GM10248 (cell line): ENCODE results near the gene CACNA1I.

Source experiments
- CTCF ChIA-PET: fragments of 300-600 bp; sonication (Branson Sonifier 250); formaldehyde crosslinking; extraction: SDS; loops from one replicate; lab custom pipeline; 2021; ENCODE audit warnings: antibody characterized with exemption; lab: Yijun Ruan, JAX
- POLR2A ChIA-PET: fragments of 350-650 bp; sonication (Branson Sonifier 250); formaldehyde crosslinking; extraction: SDS; loops from one replicate; lab custom pipeline; 2020; ENCODE audit warnings: antibody characterized with exemption; lab: Yijun Ruan, JAX
- DNase-seq: peaks from one replicate; pipeline ENCODE4 v3.0.0; 2012; ENCODE audit errors: extremely low spot score
- TF ChIP-seq, protein P1 (sequence below): IDR thresholded peaks from 2 replicates; pipeline ENCODE4 v1.5.1; 2012; ENCODE audit warnings: mild to moderate bottlenecking, low read depth; ENCODE audit errors: extremely low read depth, missing control alignments, control extremely low read depth

Gene CACNA1I

DNA sequence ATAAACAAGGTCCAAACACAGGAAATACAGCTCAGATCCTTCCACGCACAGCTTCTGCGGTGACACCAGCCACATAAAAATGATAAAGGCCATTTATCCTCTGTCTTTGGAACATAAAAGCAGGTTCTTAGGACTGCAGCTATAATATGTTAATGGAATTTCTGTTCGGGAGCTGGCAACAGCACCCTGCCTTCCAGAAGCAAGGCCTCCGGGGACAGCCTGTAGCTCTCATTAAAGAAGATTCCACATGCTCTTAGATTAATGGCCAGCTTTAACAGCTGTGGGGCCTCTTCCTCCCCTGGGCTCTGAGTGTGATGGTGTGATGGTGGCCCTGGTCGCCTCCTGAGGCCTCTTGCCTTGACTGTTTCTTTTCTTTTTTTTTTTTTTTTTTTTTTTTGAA, 137.3 kb downstream of the CACNA1I start:
- POLR2A ChIA-PET: no interaction called here
- CTCF ChIA-PET: no interaction called here
- no peak for DNase-seq
- TF ChIP-seq, protein P1, sequence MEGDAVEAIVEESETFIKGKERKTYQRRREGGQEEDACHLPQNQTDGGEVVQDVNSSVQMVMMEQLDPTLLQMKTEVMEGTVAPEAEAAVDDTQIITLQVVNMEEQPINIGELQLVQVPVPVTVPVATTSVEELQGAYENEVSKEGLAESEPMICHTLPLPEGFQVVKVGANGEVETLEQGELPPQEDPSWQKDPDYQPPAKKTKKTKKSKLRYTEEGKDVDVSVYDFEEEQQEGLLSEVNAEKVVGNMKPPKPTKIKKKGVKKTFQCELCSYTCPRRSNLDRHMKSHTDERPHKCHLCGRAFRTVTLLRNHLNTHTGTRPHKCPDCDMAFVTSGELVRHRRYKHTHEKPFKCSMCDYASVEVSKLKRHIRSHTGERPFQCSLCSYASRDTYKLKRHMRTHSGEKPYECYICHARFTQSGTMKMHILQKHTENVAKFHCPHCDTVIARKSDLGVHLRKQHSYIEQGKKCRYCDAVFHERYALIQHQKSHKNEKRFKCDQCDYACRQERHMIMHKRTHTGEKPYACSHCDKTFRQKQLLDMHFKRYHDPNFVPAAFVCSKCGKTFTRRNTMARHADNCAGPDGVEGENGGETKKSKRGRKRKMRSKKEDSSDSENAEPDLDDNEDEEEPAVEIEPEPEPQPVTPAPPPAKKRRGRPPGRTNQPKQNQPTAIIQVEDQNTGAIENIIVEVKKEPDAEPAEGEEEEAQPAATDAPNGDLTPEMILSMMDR: no peak

DNA sequence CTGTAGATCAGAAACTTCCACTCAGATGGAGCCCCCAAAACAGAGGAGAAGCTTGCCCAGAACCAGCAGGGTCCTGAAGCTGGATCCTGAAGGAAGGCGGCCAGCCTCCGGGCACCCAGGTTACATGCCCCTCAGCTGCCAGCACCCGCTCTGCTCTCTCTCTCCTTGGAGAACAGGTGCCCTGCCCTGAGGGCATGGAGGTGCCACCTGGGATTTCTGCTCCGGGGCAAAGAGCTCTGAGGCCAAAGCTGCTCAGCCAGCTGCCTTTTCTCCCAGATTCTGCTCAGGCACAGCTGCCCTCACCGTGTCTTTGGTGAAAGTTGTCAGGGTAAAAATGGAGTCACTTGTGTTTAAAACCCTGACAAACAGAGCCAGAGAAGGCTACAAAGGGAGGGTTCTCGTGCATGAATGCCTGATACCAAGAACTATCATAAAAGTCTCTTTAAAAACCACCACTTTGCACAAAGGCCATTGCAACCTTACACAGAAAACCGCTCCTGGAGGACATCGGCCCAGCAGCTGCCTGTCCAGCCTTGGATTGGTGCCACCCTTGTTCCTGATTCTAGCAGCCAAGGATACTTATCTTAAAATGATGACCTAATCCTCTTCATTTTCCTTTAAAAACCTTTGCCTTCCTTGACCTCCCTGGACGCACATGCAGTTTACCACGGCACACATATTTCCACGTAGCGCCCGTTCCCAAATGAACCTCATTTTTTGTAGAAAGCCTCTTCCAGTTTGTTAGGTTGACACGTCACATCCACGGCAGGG, 140.0 kb downstream of the CACNA1I start:
- no peak for DNase-seq
- CTCF ChIA-PET: interaction anchor here (0.9 kb wide), 1 partner anchor 152 kb away, joined by 3 read pairs; no protein-coding TSS in a partner anchor

DNA sequence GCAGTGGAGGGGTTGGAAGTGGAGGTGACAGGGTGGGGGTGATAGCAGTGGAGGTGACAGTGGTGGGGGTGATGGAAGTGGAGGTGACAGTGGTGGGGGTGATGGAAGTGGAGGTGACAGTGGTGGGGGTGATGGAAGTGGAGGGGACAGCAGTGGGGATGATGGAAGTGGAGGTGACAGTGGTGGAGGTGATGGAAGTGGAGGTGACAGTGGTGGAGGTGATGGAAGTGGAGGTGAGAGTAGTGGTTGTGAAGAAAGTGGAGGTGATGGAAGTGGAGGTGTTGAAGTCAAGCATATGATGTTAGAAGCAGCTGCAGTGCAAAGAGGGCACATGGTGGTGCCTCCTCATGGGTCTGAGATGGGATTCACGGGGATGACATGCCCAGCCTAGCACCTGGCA, 141.5 kb downstream of the CACNA1I start:
- TF ChIP-seq, protein P1: no peak
- POLR2A ChIA-PET: no interaction called here
- no peak for DNase-seq
- CTCF ChIA-PET: no interaction called here

More for the DNA sequence above, 140.0 kb downstream of the CACNA1I start:
- POLR2A ChIA-PET: no interaction called here
- TF ChIP-seq, protein P1: no peak

DNA sequence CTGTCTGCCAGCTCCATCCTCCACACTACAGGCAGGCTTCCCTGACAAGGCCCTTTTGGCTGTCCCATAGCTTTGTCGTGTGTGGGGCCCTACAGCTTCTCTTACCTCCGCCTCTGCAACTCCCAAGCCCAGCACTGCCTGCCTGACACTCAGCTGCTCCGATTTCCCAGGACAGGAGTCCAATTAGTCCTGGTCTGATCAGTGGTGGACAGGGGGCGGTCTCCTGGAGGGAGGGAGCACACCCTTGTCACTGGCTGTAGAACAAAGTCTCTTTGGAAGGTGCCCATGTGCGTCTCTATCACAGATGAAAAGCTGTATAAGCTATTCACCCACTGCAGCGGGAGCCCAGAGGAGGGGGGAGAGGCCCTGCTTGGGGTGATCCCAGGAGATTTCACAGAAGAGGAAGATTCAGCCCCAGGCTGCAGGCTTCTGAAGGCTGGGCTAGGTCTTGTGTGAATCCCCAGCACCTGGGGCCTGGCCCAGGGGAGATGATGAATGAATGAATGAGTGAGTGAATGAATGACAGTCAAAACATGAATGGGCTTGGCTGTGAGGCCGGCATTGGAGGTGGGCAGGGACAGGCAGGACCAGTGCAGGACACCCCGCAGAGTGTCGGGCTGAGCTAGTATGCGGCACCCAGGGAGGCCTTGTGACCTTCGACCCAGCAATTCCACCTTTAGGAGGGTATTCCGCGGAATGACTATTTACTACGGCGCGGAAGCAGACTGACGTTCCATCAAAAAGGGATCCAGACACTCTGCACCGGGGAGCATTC, 142.4 kb downstream of the CACNA1I start:
- TF ChIP-seq, protein P1: no peak
- DNase-seq: no peak
- ChIA-PET CTCF (no interaction called here), POLR2A (no interaction called here)

DNA sequence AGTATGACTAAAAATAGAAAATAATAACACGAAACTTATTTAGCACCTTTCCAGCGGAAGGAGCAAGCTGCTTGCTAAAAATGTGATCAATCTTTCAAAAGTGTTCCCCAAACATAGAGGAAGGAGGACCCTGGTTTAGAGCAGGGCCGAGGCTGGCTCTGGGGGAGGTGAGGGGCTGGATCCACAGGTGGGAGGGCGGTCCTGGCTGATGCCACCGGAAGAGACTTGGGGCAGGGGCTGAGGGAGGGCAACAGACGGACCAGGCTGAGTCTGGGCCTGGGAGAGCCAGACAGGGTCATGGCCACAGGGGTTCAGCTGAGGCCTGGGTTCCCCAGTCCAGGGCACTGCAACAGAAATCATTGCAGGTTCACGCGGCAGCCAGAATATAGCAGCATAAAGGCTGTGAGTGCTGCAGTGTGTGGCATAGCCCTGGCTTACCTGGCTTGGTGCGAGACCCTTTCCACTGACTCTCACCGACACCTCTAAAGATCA, 143.3 kb downstream of the CACNA1I start:
- no peak for DNase-seq
- POLR2A ChIA-PET: no interaction called here
- TF ChIP-seq, protein P1: no peak
- CTCF ChIA-PET: no interaction called here

DNA sequence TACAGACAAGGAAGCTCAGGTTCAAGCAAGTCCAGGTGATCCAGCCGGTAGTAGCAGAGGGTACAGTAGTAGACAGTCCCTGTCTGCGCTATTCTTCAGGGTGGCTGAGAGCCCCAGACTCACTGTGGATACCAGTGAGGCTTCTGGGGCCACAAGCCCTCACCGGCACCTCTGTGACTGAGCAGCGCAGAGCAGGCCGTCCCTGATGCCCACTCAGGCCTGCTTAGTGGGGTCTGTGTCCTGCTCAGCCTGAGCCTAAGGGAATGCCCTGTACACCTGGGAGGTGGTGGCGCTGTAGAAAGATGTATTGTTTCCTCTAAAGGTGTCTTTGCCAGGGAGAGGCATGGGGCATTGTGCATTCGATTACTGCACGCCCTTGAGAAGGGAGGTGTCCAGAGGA, 143.8 kb downstream of the CACNA1I start:
- TF ChIP-seq, protein P1: no peak
- POLR2A ChIA-PET: no interaction called here
- DNase-seq: no peak
- CTCF ChIA-PET: no interaction called here
